Measurements from ENCODE around the gene NEK11.

DNA sequence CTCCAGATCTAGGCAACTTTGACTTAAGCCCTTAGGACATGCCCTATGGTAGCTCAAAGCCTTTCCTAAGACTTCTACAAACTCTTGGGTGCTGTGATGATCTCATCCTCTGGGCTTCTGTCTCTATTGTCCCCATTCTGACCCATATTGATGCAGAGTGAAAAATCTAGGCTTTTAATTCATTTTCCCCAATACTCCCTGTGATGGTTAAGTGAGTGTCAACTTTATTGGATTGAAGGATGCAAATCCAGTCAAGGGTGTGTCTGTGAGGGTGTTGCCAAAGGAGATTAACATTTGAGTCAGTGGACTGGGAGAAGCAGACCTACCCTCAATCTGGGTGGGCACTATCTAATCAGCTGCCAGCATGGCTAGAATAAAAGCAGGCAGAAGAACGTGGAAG lies 257.6 kb downstream of the NEK11 start:
- TF ChIP-seq, protein P1, sequence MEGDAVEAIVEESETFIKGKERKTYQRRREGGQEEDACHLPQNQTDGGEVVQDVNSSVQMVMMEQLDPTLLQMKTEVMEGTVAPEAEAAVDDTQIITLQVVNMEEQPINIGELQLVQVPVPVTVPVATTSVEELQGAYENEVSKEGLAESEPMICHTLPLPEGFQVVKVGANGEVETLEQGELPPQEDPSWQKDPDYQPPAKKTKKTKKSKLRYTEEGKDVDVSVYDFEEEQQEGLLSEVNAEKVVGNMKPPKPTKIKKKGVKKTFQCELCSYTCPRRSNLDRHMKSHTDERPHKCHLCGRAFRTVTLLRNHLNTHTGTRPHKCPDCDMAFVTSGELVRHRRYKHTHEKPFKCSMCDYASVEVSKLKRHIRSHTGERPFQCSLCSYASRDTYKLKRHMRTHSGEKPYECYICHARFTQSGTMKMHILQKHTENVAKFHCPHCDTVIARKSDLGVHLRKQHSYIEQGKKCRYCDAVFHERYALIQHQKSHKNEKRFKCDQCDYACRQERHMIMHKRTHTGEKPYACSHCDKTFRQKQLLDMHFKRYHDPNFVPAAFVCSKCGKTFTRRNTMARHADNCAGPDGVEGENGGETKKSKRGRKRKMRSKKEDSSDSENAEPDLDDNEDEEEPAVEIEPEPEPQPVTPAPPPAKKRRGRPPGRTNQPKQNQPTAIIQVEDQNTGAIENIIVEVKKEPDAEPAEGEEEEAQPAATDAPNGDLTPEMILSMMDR (IDR thresholded peaks at IDR 0.05), result no peak
- no peak for TF ChIP-seq POLR2A (IDR thresholded peaks at IDR 0.05)
